HepG2 (cell line): ENCODE measurements around the gene HYOU1. TPM values are rescaled to one million over a fixed set of nuclear protein-coding genes. Genes with fewer than 3 reads are reported as not detected.

Experiments
- ATAC-seq: fragments of 200-7000 bp; cut with Tn5 transposase; 3 replicates; pipeline ENCODE4 v1.9.1; 2020; ENCODE audit warnings: mild to moderate bottlenecking, moderate library complexity
- BruUV-seq: library from RNA; stranded (reverse); fragments of 400-500 nt; replicated peaks from 2 replicates; lab custom pipeline; 2021; lab: Mats Ljungman, UMichigan
- CTCF ChIA-PET: fragments of 300-600 bp; formaldehyde crosslinking; extraction: SDS; loops from one replicate; lab custom pipeline; 2021; ENCODE audit warnings: low total read pairs, inconsistent platforms, low intra/inter-chr PET ratio; lab: Yijun Ruan, JAX
- POLR2A ChIA-PET: fragments of 350-600 bp; sonication (Branson Sonifier 250); formaldehyde crosslinking; loops from one replicate; lab custom pipeline; 2020; ENCODE audit warnings: antibody characterized with exemption, inconsistent platforms; lab: Yijun Ruan, JAX
- DNase-seq: peaks from one replicate; pipeline ENCODE4 v3.0.0-alpha.2; 2015; ENCODE audit warnings: low spot score
- FAIRE-seq: peaks from 3 replicates; lab custom pipeline; 2011; peaks lifted over from hg19 to GRCh38; lab: Jason Lieb, UNC
- H2AFZ ChIP-seq: one replicate; pipeline ENCODE4 v1.6.1; 2011; ENCODE audit warnings: low read length, inconsistent platforms
- H3K27ac ChIP-seq: fragments of 300-600 bp; 3 replicates; pipeline ENCODE4 v1.8.0; 2011; ENCODE audit warnings: mixed run types, mild to moderate bottlenecking, mixed read lengths, low read length, inconsistent platforms; ENCODE audit not compliant: insufficient read depth; ENCODE audit errors: extremely low read length
- H3K27me3 ChIP-seq, 2 experiments: fragments of 200-600 bp in 1 of 2; 2 replicates in 1 of 2; 3 replicates in 1 of 2; pipeline versions ENCODE4 v1.6.0 to v1.8.0; 2011; ENCODE audit warnings: low read length in 2 of 2, mild to moderate bottlenecking in 2 of 2, moderate library complexity in 2 of 2, inconsistent platforms in 1 of 2; ENCODE audit not compliant: insufficient read depth in 2 of 2, control insufficient read depth in 1 of 2
- H3K36me3 ChIP-seq, 2 experiments: fragments of 200-600 bp in 1 of 2; replicated peaks in 1 of 2; 2 replicates in 1 of 2; 3 replicates in 1 of 2; pipeline versions ENCODE4 v1.5.1 to v1.8.0; 2011; ENCODE audit warnings: low read length in 2 of 2, inconsistent platforms in 1 of 2; ENCODE audit not compliant: insufficient read depth in 2 of 2, control insufficient read depth in 1 of 2
- H3K4me1 ChIP-seq: 2 replicates; pipeline ENCODE4 v1.5.1; 2012; ENCODE audit warnings: low read length, inconsistent platforms; ENCODE audit not compliant: insufficient read depth
- H3K4me2 ChIP-seq: 2 replicates; pipeline ENCODE4 v1.6.0; 2011; ENCODE audit warnings: low read depth, low read length, inconsistent platforms
- H3K4me3 ChIP-seq, 3 experiments: fragments of 200-600 bp in 1 of 3; sonication (generic), shearing (Covaris generic) in 1 of 3; replicated peaks in 1 of 3; 2 replicates each; pipeline ENCODE4 v1.5.1; 2011 to 2016; ENCODE audit warnings: low read length in 3 of 3, inconsistent platforms in 2 of 3, low read depth in 2 of 3, mild to moderate bottlenecking in 2 of 3, control low read depth in 1 of 3, mixed read lengths in 1 of 3; ENCODE audit not compliant: insufficient read depth in 1 of 3
- H3K79me2 ChIP-seq: one replicate; pipeline ENCODE4 v1.6.1; 2011; ENCODE audit warnings: low read length, inconsistent platforms; ENCODE audit not compliant: insufficient read depth
- H3K9ac ChIP-seq: 2 replicates; pipeline ENCODE4 v1.6.0; 2011; ENCODE audit warnings: mild to moderate bottlenecking, low read depth, low read length, inconsistent platforms; ENCODE audit not compliant: insufficient read depth
- H3K9me3 ChIP-seq: 2 replicates; pipeline ENCODE4 v1.5.1; 2012; ENCODE audit warnings: mild to moderate bottlenecking, low read length
- H4K20me1 ChIP-seq: 2 replicates; pipeline ENCODE4 v1.6.0; 2011; ENCODE audit warnings: inconsistent platforms, mild to moderate bottlenecking, low read length, moderate library complexity; ENCODE audit not compliant: insufficient read depth
- ARNT2 ChIP-seq: sonication (generic); formaldehyde crosslinking; IDR thresholded peaks from 2 replicates; pipeline ENCODE4 v1.8.0; 2022; ENCODE audit warnings: mild to moderate bottlenecking, low read depth, missing genetic modification reagents, moderate library complexity
- CENPX ChIP-seq: sonication (generic); formaldehyde crosslinking; IDR thresholded peaks from 2 replicates; pipeline ENCODE4 v1.9.0; 2021; ENCODE audit warnings: mild to moderate bottlenecking, missing genetic modification reagents, moderate library complexity
- HDAC6 ChIP-seq: fragments of 200-600 bp; sonication (generic); IDR thresholded peaks from 2 replicates; pipeline ENCODE4 v1.7.0; 2017; ENCODE audit warnings: mild to moderate bottlenecking, antibody characterized with exemption, low read length, low read depth
- KDM1A ChIP-seq: IDR thresholded peaks from 2 replicates; pipeline ENCODE4 v1.6.1; 2016; ENCODE audit warnings: missing compliant biosample characterization
- MBD4 ChIP-seq: IDR thresholded peaks from 2 replicates; pipeline ENCODE4 v1.6.1; 2012; ENCODE audit warnings: low read length, inconsistent platforms, borderline replicate concordance
- POLR2A ChIP-seq, 2 experiments: IDR thresholded peaks; 2 replicates each; pipeline ENCODE4 v1.6.1; 2011; ENCODE audit warnings: low read depth in 2 of 2, low read length in 2 of 2, mild to moderate bottlenecking in 1 of 2, moderate library complexity in 1 of 2; ENCODE audit not compliant: insufficient read depth in 1 of 2
- POLR2AphosphoS5 ChIP-seq: IDR thresholded peaks from 2 replicates; pipeline ENCODE4 v1.6.1; 2012; ENCODE audit warnings: low read depth, low read length
- POLR2G ChIP-seq: fragments of 200-400 bp; formaldehyde crosslinking; IDR thresholded peaks from 2 replicates; pipeline ENCODE4 v1.6.1; 2018; ENCODE audit warnings: mild to moderate bottlenecking, low read depth, low read length, moderate library complexity
- RBFOX2 ChIP-seq: fragments of 200-400 bp; formaldehyde crosslinking; IDR thresholded peaks from 2 replicates; pipeline ENCODE4 v1.6.1; 2017; ENCODE audit warnings: low read depth, mild to moderate bottlenecking, low read length
- TBX2 ChIP-seq: sonication (generic); formaldehyde crosslinking; IDR thresholded peaks from 2 replicates; pipeline ENCODE4 v1.5.0; 2020; ENCODE audit warnings: missing genetic modification reagents, mild to moderate bottlenecking, borderline replicate concordance
- TCF7 ChIP-seq: sonication (generic); IDR thresholded peaks from 2 replicates; pipeline ENCODE4 v1.6.1; 2016; ENCODE audit warnings: antibody characterized with exemption, low read depth
- ZNF235 ChIP-seq: sonication (generic); formaldehyde crosslinking; IDR thresholded peaks from 2 replicates; pipeline ENCODE4 v1.8.1; 2023; ENCODE audit warnings: mild to moderate bottlenecking, missing genetic modification reagents, borderline replicate concordance
- ZSCAN21 ChIP-seq: sonication (generic); formaldehyde crosslinking; IDR thresholded peaks from 2 replicates; pipeline ENCODE4 v1.8.0; 2022; ENCODE audit warnings: mild to moderate bottlenecking, missing genetic modification reagents, moderate library complexity, borderline replicate concordance
- WGBS: methylation state at CpG from one replicate; pipeline ENCODE4 v1.1.6; 2017; ENCODE audit warnings: low lambda C conversion rate; 5-methylcytosine and 5-hydroxymethylcytosine counted together
- in situ Hi-C: cut with HindIII; loops from 2 replicates; pipeline ENCODE4 v1.10.0; 2017; ENCODE audit warnings: low pct_unique_long_range_greater_than_20kb; ENCODE audit not compliant: extremely low pct_ligation_motif_present
- intact Hi-C: fragments of 100-400 bp; cut with micrococcal nuclease; formaldehyde crosslinking; loops from one replicate; pipeline ENCODE4 v1.10.0; 2022; ENCODE audit not compliant: unreplicated experiment
- polyA plus RNA-seq, 8 experiments: library from polyadenylated mRNA; depleted of rRNA in 3 of 8; stranded (reverse) in 7 of 8; unstranded in 1 of 8; fragments of >200 nt; fragmentation: Illumina TruSeq in 4 of 8; extraction: Trizol in 4 of 8; gene quantifications; 2 replicates each; pipeline versions ENCODE4 v1.2.1 to v1.2.3, GENCODE V29; 2011 to 2016; ENCODE audit warnings: low read depth in 4 of 8, missing spikeins in 1 of 8, mixed read lengths in 1 of 8; ENCODE audit not compliant: insufficient read depth in 1 of 8
- total RNA-seq, 5 experiments: library from RNA; depleted of rRNA; stranded (reverse); fragments of >200 nt; fragmentation: Illumina TruSeq; extraction: Trizol; gene quantifications; 2 replicates each; pipeline ENCODE4 v1.2.3, GENCODE V29; 2016; ENCODE audit warnings: low read depth in 1 of 5
- TF ChIP-seq, protein P1 (sequence below): IDR thresholded peaks from 2 replicates; pipeline ENCODE4 v1.6.1; 2016
- TF ChIP-seq, protein P2 (sequence below): sonication (generic); formaldehyde crosslinking; IDR thresholded peaks from 2 replicates; pipeline ENCODE4 v1.4.0; 2020; ENCODE audit warnings: missing genetic modification reagents
- TF ChIP-seq, protein P3 (sequence below): sonication (generic); formaldehyde crosslinking; IDR thresholded peaks from 2 replicates; pipeline ENCODE4 v1.9.0; 2022; ENCODE audit warnings: low read depth, missing genetic modification reagents

The HYOU1 gene
- total and polyA plus RNA-seq, 2 of the 13 experiments (the other 11 are each of a cell fraction or from before 2014, with no cell fraction given) = 127 to 155 TPM

DNA sequence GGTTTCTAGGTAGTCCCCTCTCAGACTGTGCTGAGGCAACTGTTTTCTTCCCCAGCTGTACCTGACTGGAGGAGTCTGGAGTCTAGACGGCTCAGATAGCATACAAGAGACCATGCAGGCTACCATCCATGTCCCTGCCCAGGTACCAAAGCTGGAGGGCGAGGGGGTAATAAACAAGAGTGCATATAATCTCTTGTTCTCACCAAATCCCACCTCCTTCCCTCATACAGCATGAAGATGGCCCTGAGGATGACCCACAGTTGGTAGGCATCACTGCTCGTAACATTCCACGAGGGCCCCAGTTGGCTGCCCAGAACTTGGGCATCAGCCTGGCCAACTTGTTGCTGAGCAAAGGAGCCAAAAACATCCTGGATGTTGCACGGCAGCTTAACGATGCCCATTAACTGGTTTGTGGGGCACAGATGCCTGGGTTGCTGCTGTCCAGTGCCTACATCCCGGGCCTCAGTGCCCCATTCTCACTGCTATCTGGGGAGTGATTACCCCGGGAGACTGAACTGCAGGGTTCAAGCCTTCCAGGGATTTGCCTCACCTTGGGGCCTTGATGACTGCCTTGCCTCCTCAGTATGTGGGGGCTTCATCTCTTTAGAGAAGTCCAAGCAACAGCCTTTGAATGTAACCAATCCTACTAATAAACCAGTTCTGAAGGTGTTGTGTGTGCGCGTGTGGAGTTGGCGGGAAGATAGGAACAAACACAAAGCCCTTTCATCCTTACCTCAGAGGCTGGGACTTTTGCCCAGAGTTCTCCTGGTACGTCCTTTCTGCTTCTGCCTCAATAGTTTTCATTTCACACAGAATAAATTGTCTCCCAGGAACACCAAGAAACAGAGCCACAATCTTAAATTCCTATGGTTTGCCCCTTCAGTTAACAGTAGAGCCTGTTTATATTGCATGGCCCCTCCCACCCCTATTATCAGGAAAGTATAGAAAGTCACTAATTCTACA lies 36.2 kb upstream of the HYOU1 start:
- CTCF ChIA-PET = no interaction called here
- Histone ChIP-seq H3K36me3 (peaks cover 9 to 36% of the 10 kb centered on the region in 2 experiments; a peak in 4 of 5 replicates), H3K27me3 (no peaks in the 10 kb centered on the region), H3K9ac (peak overlapping the region; percentile 93), H3K4me1 (peaks cover 38% of the 10 kb centered on the region), H4K20me1 (peaks cover 16% of the 10 kb centered on the region), H3K27ac (peak overlapping the region; percentile 78), H3K4me2 (peak overlapping the region; percentile 85), H3K4me3 (peak overlapping the region; percentile 78 to 93 (median 91)), H3K79me2 (peaks cover 31% of the 10 kb centered on the region), H3K9me3 (no peaks in the 10 kb centered on the region), H2AFZ (no peak overlapping the region)
- BruUV-seq = no TSS peak
- 43% methylated on average over 11 of the region's 12 CpGs for WGBS
- POLR2A ChIA-PET = interaction anchor here (0.8 to 3.1 kb wide), 9 partner anchors 7 to 75 kb away, joined by 3 to 109 read pairs (median 6); partner anchors contain the start of genes C2CD2L, DPAGT1, HMBS and RPS25
- FAIRE-seq (no peak), DNase-seq (peak; percentile 43), ATAC-seq (no peak)
- in situ Hi-C loops = no loop called here
- intact Hi-C loops = no loop called here
- no peak for TF ChIP-seq HDAC6
- TF ChIP-seq, protein P1, sequence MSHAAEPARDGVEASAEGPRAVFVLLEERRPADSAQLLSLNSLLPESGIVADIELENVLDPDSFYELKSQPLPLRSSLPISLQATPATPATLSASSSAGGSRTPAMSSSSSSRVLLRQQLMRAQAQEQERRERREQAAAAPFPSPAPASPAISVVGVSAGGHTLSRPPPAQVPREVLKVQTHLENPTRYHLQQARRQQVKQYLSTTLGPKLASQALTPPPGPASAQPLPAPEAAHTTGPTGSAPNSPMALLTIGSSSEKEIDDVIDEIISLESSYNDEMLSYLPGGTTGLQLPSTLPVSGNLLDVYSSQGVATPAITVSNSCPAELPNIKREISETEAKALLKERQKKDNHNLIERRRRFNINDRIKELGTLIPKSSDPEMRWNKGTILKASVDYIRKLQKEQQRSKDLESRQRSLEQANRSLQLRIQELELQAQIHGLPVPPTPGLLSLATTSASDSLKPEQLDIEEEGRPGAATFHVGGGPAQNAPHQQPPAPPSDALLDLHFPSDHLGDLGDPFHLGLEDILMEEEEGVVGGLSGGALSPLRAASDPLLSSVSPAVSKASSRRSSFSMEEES (CRISPR knock-in tag) = no peak
- peak; percentile 39; the same call in 1 of the 2 replicates for TF ChIP-seq POLR2G
- TF ChIP-seq, protein P2, sequence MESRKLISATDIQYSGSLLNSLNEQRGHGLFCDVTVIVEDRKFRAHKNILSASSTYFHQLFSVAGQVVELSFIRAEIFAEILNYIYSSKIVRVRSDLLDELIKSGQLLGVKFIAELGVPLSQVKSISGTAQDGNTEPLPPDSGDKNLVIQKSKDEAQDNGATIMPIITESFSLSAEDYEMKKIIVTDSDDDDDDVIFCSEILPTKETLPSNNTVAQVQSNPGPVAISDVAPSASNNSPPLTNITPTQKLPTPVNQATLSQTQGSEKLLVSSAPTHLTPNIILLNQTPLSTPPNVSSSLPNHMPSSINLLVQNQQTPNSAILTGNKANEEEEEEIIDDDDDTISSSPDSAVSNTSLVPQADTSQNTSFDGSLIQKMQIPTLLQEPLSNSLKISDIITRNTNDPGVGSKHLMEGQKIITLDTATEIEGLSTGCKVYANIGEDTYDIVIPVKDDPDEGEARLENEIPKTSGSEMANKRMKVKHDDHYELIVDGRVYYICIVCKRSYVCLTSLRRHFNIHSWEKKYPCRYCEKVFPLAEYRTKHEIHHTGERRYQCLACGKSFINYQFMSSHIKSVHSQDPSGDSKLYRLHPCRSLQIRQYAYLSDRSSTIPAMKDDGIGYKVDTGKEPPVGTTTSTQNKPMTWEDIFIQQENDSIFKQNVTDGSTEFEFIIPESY (CRISPR knock-in tag) = peak; percentile 94
- peak in 1 of 2 experiments; percentile 68; a peak in 3 of 4 replicates for TF ChIP-seq POLR2A (IDR thresholded peaks at IDR 0.05; ENCODE audit: insufficient read depth in 1 of 2, low read depth in 2 of 2, low read length in 2 of 2)
- TF ChIP-seq ZSCAN21 = 0 out of 2 replicates have a peak, but pooled peaks have one; percentile 33
- TF ChIP-seq ZNF235 (CRISPR knock-in tag) = 0 out of 2 replicates have a peak, but pooled peaks have one; percentile 17
- TF ChIP-seq, protein P3, sequence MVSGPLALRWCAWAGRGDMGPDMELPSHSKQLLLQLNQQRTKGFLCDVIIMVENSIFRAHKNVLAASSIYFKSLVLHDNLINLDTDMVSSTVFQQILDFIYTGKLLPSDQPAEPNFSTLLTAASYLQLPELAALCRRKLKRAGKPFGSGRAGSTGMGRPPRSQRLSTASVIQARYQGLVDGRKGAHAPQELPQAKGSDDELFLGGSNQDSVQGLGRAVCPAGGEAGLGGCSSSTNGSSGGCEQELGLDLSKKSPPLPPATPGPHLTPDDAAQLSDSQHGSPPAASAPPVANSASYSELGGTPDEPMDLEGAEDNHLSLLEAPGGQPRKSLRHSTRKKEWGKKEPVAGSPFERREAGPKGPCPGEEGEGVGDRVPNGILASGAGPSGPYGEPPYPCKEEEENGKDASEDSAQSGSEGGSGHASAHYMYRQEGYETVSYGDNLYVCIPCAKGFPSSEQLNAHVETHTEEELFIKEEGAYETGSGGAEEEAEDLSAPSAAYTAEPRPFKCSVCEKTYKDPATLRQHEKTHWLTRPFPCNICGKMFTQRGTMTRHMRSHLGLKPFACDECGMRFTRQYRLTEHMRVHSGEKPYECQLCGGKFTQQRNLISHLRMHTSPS (CRISPR knock-in tag) = no peak
- TF ChIP-seq CENPX (CRISPR knock-in tag) = 0 out of 2 replicates have a peak, but pooled peaks have one; percentile 27
- peak; percentile 57 for TF ChIP-seq RBFOX2
- TF ChIP-seq MBD4 = 0 out of 2 replicates have a peak, but pooled peaks have one; percentile 51
- TF ChIP-seq POLR2AphosphoS5 = peak; percentile 22
- peak; percentile 33; the same call in 1 of the 2 replicates for TF ChIP-seq TCF7
- peak; percentile 56; the same call in 1 of the 2 replicates for TF ChIP-seq ARNT2 (CRISPR knock-in tag)
- no peak for TF ChIP-seq TBX2
- TF ChIP-seq KDM1A = no peak
